HL-60/S4 (cell line): ENCODE measurements around the gene BRF1.

Experiments used
- in situ Hi-C: fragments of 300-500 bp; cut with MboI; formaldehyde crosslinking; loops from 2 replicates; pipeline ENCODE4 v1.14.3; 2022; ENCODE audit warnings: low sequenced_read_pairs

Gene BRF1

DNA sequence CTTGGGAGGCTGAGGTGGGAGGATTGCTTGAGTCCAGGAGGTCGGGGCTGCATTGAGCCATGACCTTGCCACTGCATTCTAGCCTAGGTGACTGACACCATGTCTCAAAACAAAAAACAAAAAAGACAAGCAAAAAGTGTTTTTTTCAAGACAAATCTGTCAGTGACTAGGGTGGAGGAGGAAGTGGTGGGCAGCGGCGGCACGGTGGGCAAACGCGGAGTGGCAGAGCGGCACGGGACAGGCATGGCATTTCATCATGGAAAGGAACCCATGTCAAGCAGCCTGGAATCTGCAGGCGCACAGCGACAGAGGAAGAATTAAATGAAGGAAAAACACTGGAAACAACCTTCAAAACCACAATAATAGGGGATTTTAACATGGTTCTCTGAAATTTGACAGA lies 56.5 kb downstream of the BRF1 start:
- in situ Hi-C loops = no loop called here

DNA sequence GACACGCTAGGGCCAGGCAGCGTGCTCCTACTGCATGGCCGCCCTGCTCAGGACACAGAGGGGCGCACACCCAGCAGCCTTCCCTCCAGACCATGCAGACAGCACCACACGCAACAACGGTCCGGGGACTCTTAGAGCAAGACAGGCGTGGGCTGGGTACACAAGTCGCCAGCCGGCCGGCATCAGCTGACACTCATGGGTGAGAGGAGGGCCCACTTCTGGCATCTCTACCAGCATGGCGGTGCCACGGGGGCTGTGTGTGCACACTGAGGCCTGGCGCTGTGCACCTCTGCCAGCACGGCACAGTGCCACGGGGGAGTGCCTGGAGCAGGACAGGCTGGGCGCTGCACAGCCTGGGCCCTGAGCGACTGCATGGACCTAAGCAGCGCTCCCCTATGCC lies 59.2 kb downstream of the BRF1 start:
- in situ Hi-C loops = no loop called here

DNA sequence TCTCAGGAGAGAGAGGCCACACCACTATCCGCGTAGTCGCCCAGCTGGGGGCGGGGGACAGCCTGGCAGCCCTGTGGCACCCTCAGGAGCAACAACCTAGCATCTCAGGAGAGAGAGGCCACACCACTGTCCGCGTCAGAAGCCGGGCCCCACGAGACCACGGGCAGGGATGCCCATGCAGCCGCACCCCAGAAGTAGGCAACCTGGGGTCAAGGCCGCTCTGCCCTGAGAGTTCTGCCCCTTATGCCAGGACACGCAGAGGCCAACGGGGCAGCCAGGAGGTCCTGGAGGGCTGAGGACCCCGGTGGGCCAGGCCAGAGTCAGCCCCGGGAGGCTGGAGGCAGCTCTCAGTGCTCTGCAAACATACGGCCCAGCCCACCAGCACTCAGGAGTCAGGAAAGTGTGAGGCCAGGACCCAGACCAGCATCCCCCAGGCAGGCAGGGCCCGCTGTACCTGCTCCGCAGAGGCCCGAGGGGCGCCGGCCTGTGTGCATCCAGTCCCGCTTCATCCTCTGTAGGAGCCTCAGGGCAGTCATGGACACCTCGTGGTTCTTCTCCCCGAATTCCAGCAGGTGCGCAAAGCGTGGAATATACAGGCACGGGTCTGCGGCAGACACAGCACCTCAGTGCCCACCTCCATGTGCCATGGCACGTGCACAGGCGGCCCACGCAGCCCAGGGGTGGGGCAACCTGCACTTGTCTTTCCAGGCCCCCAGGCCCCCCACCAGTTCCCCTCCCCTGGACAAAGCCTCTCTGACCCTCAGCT lies 59.8 kb downstream of the BRF1 start:
- in situ Hi-C loops = no loop called here

DNA sequence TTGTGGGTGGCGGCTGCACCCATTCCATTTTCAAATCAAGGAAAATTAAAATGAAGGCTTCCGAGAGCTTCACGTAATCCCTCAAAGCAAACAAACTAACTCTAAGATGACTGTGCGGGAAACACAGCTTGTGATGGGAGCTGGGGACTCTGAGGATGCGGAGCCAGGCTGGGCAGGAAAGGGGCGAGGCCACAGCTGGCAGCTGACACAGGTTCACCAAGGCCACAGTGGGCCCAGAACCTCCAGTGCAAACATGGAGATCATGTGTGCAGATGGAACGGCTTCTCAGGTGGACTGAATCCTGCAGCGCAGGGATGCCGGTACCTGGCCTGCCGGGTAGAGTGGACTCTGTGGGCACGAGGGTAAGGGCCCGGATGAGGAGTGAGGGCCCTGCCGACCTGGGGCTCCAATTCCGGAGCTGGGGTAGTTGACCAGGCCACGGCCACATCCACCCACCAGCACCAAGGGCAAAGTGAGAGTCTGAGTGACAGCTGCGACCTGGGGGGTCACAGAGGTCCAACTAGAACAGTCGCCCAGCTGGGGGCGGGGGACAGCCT lies 71.6 kb downstream of the BRF1 start:
- in situ Hi-C loops = no loop called here

DNA sequence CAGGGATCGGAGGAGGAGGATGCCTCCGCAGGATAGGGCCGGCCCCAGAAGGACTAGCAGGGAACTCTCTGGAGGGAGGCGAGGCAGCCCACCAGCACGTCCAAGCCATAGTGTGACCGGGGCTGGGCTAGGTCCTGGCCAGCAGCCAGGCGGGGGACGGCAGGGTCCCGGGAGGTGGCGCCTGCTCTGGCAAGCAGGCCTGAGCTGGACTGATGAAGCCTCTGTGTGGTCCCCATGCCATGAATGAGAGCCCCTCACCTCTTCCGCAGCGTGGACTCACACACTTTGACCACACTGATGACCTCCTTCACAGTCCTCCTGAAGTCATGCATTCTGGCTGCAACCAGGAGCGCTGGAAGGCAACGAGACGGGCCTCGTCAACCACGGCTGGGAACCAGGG lies 72.2 kb downstream of the BRF1 start:
- in situ Hi-C loops = no loop called here

DNA sequence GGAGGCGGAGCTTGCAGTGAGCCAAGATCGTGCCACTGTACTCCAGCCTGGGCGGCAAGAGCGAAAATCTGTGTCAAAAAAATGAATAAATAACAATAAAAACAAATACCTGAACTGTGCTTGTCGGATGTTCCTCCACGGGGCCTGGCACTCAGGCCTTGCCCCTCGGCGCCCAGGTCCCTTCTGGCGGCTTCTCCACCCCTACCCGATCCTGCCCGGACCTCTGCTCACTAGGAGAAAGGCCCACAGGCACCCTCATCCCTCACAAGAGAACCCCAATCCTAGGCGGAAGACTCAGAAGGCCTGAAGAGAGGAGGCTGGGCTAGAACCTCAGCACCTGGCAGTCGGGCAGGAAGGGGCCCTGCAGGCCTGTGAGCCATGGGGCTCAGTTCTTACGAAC lies 73.5 kb downstream of the BRF1 start:
- in situ Hi-C loops = no loop called here

DNA sequence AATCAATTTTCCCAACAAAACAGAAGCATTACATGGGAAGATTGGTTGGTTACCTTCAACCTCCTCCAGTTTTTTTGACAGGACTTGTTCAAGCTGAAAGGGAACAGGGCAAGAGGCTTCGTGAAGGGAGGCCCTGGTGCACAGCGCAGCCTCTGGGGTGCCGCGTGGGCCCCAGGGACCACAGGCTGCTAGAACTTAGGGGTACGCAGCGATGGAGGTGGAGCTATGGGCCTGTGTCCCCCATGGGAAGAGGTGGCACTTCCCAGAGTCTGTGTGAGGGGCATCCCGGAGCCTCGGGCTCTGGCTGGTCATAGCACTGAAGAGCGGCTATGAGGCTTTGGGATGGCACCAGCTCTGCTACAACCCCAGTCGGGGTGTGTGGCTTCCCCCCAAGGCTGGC lies 74.6 kb downstream of the BRF1 start:
- in situ Hi-C loops = no loop called here

DNA sequence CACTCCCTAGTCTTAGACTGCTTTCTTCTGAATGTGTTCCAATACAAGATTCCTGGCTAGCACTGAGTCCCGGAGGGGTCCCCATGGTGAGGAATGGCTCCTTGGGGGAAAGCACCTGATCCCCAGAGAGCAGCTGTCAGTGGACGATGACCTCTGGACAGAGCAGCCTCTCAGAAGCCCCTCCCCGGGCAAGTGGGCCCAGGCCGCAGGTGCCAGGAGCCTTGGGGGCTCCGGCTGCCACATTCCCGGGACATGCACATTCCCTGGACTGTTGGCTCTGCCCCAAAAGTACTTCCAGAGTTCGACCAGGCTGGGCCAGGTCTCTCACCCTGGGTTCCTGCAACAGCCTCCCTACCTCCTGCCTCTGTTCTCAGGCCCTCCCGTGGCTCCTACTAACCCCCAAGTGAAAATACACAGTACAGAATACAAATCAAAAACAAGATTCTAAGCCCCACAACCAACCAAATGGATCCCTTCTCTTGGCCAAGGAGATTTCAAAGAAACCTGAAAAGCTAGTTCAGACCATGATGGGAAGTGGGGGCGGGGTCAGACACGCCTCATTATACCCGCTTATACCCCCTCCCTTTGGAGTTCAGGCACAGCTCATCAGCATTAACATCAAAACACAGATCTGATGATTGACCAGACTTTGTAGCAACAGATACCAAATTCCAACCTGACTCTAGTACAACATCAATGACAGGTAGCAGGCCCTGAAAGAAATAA lies 75.8 kb downstream of the BRF1 start:
- in situ Hi-C loops = no loop called here

DNA sequence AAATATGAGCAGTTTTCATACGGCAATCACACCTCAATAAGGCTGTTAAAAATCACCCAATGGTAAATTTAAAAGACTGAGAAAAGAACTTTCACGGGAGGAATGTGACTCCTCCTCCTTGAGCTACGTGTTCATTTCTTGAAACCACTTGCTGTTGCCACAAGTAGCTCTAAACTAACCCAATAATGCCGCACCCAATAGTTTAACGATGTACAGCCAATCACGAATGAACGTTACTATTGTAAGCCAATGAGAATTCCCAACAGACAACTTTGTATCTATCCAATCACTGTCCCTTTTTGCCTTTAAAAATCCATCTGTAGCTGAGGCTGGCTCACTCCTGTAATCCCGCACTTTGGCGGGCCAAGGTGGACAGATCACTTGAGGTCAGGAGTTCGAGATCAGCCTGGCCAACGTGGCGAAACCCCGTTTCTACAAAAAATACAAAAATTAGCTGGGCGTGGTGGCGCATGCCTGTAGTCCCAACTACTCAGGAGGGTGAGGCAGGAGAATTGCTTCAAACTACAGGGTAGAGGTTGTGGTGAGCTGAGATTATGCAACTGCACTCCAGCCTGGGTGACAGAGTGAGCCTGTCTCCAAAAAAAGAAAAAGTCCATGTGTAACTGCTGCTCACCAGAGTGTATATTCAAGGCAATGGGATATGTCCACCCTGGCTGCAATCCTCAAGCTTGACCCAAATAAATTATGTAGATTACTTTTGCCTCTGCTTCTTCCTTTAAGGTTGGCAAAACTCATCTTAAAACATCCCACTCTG lies 76.8 kb downstream of the BRF1 start:
- in situ Hi-C loops = no loop called here

DNA sequence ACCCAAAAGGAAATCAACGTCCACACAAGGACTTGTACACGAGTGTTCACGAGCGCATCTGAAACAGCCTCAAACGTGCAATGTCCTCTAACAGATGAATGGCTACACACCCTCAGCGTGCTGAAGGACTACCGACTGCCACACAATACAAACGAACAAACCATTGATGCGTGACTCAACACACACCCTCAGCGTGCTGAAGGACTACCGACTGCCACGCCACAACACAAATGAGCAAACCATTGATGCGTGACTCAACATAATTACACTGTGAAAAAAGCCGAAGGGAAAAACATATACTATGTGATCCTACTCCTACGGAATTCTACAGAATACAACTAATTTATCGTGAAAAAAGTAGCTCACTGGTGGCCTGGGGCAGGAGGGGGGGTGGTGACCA lies 77.5 kb downstream of the BRF1 start:
- in situ Hi-C loops = no loop called here

DNA sequence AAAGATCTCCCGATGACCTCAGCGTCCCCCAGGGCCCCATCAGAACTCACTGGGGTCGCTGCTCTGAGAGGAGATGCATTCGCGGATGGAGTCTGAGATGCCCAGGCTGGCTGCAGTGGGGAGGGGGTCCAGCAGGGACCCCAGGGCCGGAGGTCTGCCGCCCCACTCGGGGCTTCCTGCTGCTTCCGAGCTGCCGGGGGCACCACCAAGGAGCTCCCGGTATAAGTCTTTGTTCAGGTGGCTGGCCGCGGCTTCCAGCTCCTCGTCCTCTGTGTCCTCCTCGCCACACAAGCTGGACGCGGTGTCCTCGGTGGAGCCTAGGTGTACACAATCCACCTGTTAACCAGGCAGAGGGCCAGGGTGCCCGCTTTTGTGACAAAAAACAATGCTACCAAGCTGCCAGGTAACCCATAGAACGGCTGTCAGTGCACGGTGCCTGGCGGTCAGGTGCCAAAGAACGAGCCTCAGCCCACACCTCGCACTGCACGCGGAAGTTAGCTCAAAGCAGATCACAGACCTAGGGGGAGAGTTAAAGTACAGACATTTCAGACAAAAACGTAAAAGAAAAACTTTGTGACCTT lies 79.1 kb downstream of the BRF1 start:
- in situ Hi-C loops = no loop called here

DNA sequence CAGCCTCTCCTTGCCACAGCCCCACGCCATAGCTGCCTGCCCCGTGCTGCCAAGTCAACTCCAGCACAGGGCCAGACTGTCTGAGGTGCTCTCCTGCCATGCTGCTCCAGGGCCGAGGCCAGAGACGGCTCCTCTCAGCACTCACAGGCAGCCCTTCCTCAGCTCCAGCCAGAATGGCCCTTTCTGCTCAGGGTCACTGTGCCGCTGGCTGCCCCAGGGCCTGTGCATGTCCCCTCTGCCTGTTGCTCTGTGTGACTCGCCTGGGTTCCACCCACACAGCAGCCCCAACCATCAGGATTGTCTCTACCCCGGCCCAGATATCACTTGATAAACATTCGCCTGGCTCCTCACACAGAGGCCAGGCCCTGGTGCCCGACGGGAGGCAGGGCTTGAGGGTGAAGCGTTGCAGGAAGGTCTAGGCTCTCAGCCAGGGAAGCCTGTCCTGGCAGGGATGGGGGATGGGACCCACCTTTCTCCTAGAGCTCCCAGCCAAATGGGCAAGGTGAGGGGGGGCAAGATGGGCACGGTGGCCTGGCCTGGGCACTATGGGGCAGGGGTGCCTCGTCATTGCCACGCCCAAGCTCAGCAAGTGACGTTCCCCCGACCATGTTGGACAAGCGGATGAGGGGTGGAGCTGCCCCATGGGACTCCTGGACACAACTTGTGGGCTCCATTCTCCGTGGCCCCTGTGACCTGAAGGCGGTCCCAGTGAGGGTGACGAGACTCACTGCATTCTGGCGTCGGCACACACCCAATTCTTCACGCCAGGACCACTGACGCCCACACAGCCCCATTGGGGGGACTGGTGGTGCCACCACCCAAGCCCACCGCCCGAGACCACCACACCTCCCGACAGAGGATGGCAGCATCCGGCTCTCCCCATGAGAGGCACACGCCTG lies 79.9 kb downstream of the BRF1 start:
- in situ Hi-C loops = no loop called here

DNA sequence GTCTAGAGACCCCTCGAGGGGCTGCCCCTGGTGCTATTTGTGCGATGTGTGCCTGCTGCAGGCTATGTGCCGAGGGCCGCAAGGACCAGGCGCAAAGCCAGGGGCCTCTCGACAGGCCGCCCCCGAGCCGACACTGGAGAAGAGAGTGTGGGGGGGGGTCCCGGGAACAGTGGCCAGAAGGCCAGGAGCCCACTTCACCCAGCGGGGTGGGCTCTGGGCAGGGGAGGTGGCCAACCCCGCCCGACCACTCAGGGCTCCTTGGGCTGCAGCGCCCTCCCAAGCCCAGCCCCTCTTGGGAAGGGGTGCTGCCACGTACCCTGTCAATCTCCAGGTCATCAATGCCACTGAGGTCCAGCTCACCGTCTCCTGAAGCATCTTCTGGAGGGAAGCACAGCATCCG lies 81.0 kb downstream of the BRF1 start:
- in situ Hi-C loops = no loop called here

DNA sequence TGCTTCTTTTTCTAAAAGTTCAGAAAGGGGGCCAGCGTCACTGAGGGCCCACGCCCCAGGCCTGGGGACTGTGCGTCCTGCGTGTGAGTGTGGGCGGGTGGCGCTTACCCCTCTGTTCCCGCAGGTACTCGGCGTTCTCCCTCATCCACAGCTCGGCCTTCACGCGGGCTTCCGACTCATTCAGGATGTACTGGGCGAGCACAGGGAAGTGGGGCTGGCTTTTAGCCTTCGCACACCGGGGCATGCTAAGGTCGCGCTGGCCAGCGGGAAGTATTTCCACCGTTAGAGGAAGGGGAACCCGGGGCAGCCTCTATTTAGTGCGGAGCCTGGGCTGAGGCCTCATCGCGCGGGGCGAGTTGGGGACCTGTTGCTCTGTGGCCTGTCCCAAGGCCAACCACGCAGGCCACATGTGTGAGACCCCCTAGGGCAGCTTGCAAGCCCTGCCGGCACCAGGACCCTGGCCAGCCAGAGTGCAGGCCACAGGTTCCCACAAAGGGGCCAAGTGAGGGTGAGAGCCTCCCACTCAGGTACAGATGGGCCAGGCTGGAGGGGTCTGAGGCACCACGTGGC lies 81.7 kb downstream of the BRF1 start:
- in situ Hi-C loops = no loop called here

DNA sequence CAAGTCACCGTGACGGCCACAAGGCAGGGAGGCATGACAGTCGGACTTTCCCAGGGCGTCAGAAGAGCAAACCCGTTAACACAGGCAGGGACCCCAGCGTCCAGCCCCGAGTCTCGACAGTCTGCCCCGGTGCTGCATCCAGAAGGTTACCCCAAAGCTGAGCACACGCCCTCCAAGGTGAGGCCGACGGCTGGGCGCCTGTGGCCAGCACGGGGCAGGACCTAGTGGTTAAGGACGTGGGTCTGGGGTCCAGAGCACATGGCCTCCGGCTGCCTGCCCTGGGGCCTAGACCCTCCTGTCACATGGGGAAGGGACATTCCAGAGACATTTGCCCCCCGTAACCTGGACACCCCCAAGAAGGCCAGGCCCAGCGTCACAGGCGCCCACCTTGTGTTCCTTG lies 82.2 kb downstream of the BRF1 start:
- in situ Hi-C loops = no loop called here

DNA sequence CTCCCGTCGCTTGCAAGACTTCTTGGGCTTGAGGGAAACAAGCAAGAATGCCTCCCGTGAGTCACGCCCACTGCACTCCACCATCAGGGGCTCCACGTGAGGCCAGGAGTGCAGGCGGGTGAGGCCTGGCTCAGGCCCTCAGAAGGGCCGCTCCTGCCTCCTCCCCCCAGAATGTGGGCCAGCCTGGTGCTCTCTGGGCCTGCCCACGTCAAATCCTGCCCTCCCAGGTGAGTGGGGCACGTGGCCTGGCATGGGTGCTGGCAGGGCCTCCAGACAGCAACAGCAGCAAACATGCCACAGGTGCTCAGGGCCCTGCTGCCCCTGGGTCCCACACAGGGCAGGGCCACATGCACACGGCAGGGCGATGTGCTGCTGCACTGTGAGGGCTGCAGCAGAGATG lies 83.0 kb downstream of the BRF1 start:
- in situ Hi-C loops = no loop called here

DNA sequence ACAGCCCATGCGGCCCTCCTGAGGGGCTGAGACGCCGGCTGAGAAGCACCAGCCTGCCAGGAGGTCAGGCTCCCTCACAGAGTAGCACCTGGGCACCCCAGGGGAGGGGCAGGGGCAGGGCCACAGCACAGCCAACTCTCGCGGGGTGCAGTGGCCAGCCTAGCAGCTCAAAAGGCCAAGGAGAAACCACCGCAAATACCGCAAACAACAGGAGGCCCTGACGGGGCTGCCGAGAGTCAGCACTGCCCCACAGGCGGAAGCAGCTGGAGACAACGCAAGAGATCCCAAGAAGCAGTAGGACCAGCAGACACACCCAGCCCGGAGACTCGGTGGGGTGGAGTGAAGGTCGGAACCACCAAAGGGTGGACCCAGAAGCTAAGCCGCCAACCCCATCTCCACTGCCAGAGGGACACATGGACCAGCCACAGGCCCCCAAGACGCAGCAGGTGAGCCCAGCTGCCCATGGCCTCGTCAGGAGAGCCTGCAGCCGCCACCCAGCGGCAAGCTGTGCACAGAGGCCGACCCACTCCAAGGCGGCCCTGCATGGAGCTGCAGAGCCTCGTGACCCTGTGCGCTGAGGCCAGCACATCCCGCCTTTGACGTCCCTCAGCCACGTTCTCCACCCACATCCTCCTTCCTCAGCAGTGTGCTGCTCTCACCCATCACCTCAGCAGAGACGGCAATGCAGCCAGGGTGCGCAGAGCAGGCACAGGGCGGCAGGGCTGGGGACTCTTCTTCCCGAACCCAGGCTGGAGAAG lies 84.1 kb downstream of the BRF1 start:
- in situ Hi-C loops = no loop called here

DNA sequence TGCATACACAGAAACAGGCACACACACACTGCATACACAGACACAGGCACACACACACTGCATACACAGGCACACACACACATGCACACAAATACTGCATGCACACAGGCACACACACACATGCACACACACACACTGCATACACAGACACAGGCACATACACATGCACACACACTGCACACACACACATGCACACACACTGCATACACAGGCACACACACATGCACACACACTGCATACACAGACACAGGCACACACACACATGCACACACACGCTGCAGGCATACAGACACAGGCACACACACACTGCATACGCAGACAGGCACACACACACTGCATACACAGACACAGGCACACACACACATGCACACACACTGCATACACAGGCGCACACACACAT lies 85.2 kb downstream of the BRF1 start:
- in situ Hi-C loops = no loop called here

DNA sequence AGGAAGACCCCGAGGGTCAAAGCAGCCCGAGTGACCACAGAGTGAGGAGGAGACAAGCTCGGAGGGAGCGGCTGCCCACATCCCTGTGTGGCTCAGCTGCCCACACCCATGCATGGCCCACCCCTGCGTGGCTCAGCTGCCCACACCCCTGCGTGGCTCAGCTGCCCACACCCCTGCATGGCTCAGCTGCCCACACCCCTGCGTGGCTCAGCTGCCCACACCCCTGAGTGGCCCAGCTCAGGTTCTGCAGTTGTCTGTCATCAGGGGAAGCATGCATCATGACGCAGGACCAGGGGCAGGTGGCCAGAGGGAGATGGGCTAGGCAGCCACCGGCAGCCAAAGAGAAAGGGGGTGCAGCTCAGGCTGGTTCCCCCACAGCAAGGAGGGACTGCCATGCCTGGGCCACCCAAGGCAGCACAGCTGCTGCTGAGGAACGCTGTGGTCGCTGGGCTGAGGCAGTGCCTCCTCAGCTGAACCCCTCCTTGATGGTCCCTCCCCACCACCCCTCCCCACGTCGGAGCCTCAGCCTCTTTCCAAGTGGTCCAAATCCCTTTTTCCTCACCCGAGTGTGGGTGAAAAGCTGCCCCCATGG lies 86.4 kb downstream of the BRF1 start:
- in situ Hi-C loops = no loop called here
